ENCODE measurements around the gene PRR23E. TPM values are rescaled to one million over a fixed set of nuclear protein-coding genes. Genes with fewer than 3 reads are reported as not detected.

PRR23E gene
- total RNA-seq, 3 donors from 2014 or later: not detected

GRCh38 chr3:127222163-127222562 is 29.2 kb downstream of the PRR23E start:
- intact Hi-C loops (cut with DNase I; ENCODE audit: low total_unique reads): no loop called here
- Histone ChIP-seq H3K9me3 (no peaks in the 10 kb centered on the region), H3K27ac (no peak overlapping the region), H3K27me3 (peaks cover 0 to 4% of the 10 kb centered on the region in 2 donors), H3K36me3 (no peaks in the 10 kb centered on the region), H3K4me1 (no peaks in the 10 kb centered on the region), H3K4me3 (no peak overlapping the region)
- no peak for DNase-seq (ENCODE audit: low spot score in 2 of 2)
- TF ChIP-seq POLR2A (IDR thresholded peaks at IDR 0.05) (no peak), CTCF (IDR thresholded peaks at IDR 0.05) (no peak), POLR2AphosphoS5 (IDR thresholded peaks at IDR 0.05) (no peak)

GRCh38 chr3:127222664-127223063 is 29.7 kb downstream of the PRR23E start:
- intact Hi-C loops (cut with DNase I; ENCODE audit: low total_unique reads): no loop called here
- no peaks in the 10 kb centered on the region for H3K4me1 ChIP-seq
- peaks cover 0 to 4% of the 10 kb centered on the region in 2 donors for H3K27me3 ChIP-seq
- H3K36me3 ChIP-seq: no peaks in the 10 kb centered on the region
- no peak overlapping the region for H3K4me3 ChIP-seq
- DNase-seq (ENCODE audit: low spot score in 2 of 2): no peak
- H3K9me3 ChIP-seq: no peaks in the 10 kb centered on the region
- no peak overlapping the region for H3K27ac ChIP-seq
- TF ChIP-seq CTCF (IDR thresholded peaks at IDR 0.05) (no peak), POLR2AphosphoS5 (IDR thresholded peaks at IDR 0.05) (no peak), POLR2A (IDR thresholded peaks at IDR 0.05) (no peak)

- intact Hi-C loops (cut with DNase I; ENCODE audit: low total_unique reads): no loop called here
- Histone ChIP-seq H3K27ac (no peak overlapping the region), H3K27me3 (peaks cover 0 to 4% of the 10 kb centered on the region in 2 donors), H3K4me1 (no peaks in the 10 kb centered on the region), H3K4me3 (no peak overlapping the region), H3K36me3 (no peaks in the 10 kb centered on the region), H3K9me3 (no peaks in the 10 kb centered on the region)
- TF ChIP-seq POLR2A (IDR thresholded peaks at IDR 0.05): no peak
- no peak for TF ChIP-seq POLR2AphosphoS5 (IDR thresholded peaks at IDR 0.05)
- TF ChIP-seq CTCF (IDR thresholded peaks at IDR 0.05): no peak
- DNase-seq (ENCODE audit: low spot score in 2 of 2): no peak
Measured at GRCh38 chr3:127224118-127224517, 31.2 kb downstream of the PRR23E start.

- intact Hi-C loops (cut with DNase I; ENCODE audit: low total_unique reads): no loop called here
- no peak overlapping the region for H3K27ac ChIP-seq
- no peaks in the 10 kb centered on the region for H3K4me1 ChIP-seq
- H3K27me3 ChIP-seq: no peaks in the 10 kb centered on the region
- H3K36me3 ChIP-seq: no peaks in the 10 kb centered on the region
- no peak for TF ChIP-seq POLR2A (IDR thresholded peaks at IDR 0.05)
- TF ChIP-seq POLR2AphosphoS5 (IDR thresholded peaks at IDR 0.05): no peak
- TF ChIP-seq CTCF (IDR thresholded peaks at IDR 0.05): no peak
- no peak overlapping the region for H3K4me3 ChIP-seq
- DNase-seq (ENCODE audit: low spot score in 2 of 2): no peak
- peaks cover 6% of the 10 kb centered on the region in 2 donors for H3K9me3 ChIP-seq
Measured at GRCh38 chr3:127226457-127226856, 33.5 kb downstream of the PRR23E start.

GRCh38 chr3:127226946-127227842 is 34.3 kb downstream of the PRR23E start:
- no peak for TF ChIP-seq POLR2A (IDR thresholded peaks at IDR 0.05)
- no peak for TF ChIP-seq POLR2AphosphoS5 (IDR thresholded peaks at IDR 0.05)
- TF ChIP-seq CTCF (IDR thresholded peaks at IDR 0.05): no peak
- Histone ChIP-seq H3K9me3 (peaks cover 6% of the 10 kb centered on the region in 2 donors), H3K4me3 (no peak overlapping the region), H3K27me3 (no peaks in the 10 kb centered on the region), H3K4me1 (no peaks in the 10 kb centered on the region), H3K36me3 (no peaks in the 10 kb centered on the region), H3K27ac (no peak overlapping the region)
- intact Hi-C loops (cut with DNase I; ENCODE audit: low total_unique reads): no loop called here
- no peak for DNase-seq (ENCODE audit: low spot score in 2 of 2)
